IMR-90 (cell line): ENCODE data around the gene SH3GL2. TPM values are rescaled to one million over a fixed set of nuclear protein-coding genes. Genes with fewer than 3 reads are reported as not detected.

Experiments
- ATAC-seq: fragments of 200-7000 bp; cut with Tn5 transposase; 2 replicates; pipeline ENCODE4 v1.9.1; 2020; ENCODE audit warnings: low read depth, mild to moderate bottlenecking, moderate library complexity
- BruUV-seq: library from RNA; stranded (reverse); fragments of 400-500 nt; replicated peaks from 2 replicates; lab custom pipeline; 2021; lab: Mats Ljungman, UMichigan
- CTCF ChIA-PET: fragments of 300-600 bp; formaldehyde crosslinking; extraction: SDS; loops from one replicate; lab custom pipeline; 2021; ENCODE audit warnings: antibody characterized with exemption; lab: Yijun Ruan, JAX
- POLR2A ChIA-PET: fragments of 300-600 bp; sonication (Branson Sonifier 250); formaldehyde crosslinking; loops from one replicate; lab custom pipeline; 2022; ENCODE audit warnings: antibody characterized with exemption; ENCODE audit not compliant: unreplicated experiment; lab: Charles Lee
- DNase-seq: peaks from one replicate; pipeline ENCODE4 v3.0.0; 2013
- H2AFZ ChIP-seq: replicated peaks from 2 replicates; pipeline ENCODE3; 2013; ENCODE audit warnings: low read length, mild to moderate bottlenecking; ENCODE audit not compliant: poor library complexity
- H2AK5ac ChIP-seq: 2 replicates; pipeline ENCODE4 v1.6.1; 2013; ENCODE audit warnings: low read depth, low read length, inconsistent platforms
- H2AK9ac ChIP-seq: replicated peaks from 2 replicates; pipeline ENCODE3; 2013; ENCODE audit warnings: mild to moderate bottlenecking, low read depth, low read length, moderate library complexity; ENCODE audit not compliant: poor library complexity
- H2BK120ac ChIP-seq: 2 replicates; pipeline ENCODE4 v1.6.1; 2013; ENCODE audit warnings: low read depth, low read length, inconsistent platforms
- H2BK15ac ChIP-seq: 3 replicates; pipeline ENCODE4 v1.6.1; 2013; ENCODE audit warnings: low read depth, low read length, inconsistent platforms
- H2BK20ac ChIP-seq: 2 replicates; pipeline ENCODE4 v1.6.1; 2013; ENCODE audit warnings: low read depth, mild to moderate bottlenecking, inconsistent platforms, low read length, moderate library complexity
- H2BK5ac ChIP-seq: 2 replicates; pipeline ENCODE4 v1.6.1; 2013; ENCODE audit warnings: mild to moderate bottlenecking, low read depth, low read length, inconsistent platforms; ENCODE audit not compliant: poor library complexity, severe bottlenecking
- H3K14ac ChIP-seq: replicated peaks from 2 replicates; pipeline ENCODE4 v1.6.1; 2013; ENCODE audit warnings: low read depth, low read length, inconsistent platforms
- H3K18ac ChIP-seq: 2 replicates; pipeline ENCODE4 v1.6.1; 2013; ENCODE audit warnings: low read depth, low read length, control low read depth
- H3K23ac ChIP-seq: 2 replicates; pipeline ENCODE4 v1.6.1; 2013; ENCODE audit warnings: low read depth, low read length, inconsistent platforms
- H3K27ac ChIP-seq: 2 replicates; pipeline ENCODE4 v1.5.1; 2013; ENCODE audit warnings: mild to moderate bottlenecking, control low read depth, low read length; ENCODE audit not compliant: insufficient read depth
- H3K27me3 ChIP-seq: 2 replicates; pipeline ENCODE4 v1.6.1; 2013; ENCODE audit warnings: low read length; ENCODE audit not compliant: control insufficient read depth, insufficient read depth
- H3K36me3 ChIP-seq: 2 replicates; pipeline ENCODE4 v1.6.1; 2013; ENCODE audit warnings: low read length, mixed read lengths; ENCODE audit not compliant: control insufficient read depth, insufficient read depth
- H3K4ac ChIP-seq: 2 replicates; pipeline ENCODE4 v1.6.1; 2013; ENCODE audit warnings: low read depth, low read length, inconsistent platforms
- H3K4me1 ChIP-seq: 2 replicates; pipeline ENCODE4 v1.6.1; 2013; ENCODE audit warnings: low read length, mixed read lengths; ENCODE audit not compliant: control insufficient read depth, insufficient read depth
- H3K4me2 ChIP-seq: 2 replicates; pipeline ENCODE4 v1.6.1; 2013; ENCODE audit warnings: low read depth, mild to moderate bottlenecking, control low read depth, low read length, moderate library complexity
- H3K4me3 ChIP-seq: 2 replicates; pipeline ENCODE4 v1.5.1; 2013; ENCODE audit warnings: low read depth, mild to moderate bottlenecking, control low read depth, low read length, moderate library complexity; ENCODE audit not compliant: insufficient read depth
- H3K56ac ChIP-seq: 2 replicates; pipeline ENCODE4 v1.6.1; 2013; ENCODE audit warnings: low read length, inconsistent platforms; ENCODE audit not compliant: insufficient read depth; ENCODE audit errors: extremely low read depth
- H3K79me1 ChIP-seq, 2 experiments: 2 replicates each; pipeline ENCODE4 v1.6.1; 2013; ENCODE audit warnings: low read length in 2 of 2, inconsistent platforms in 1 of 2, low read depth in 1 of 2
- H3K9ac ChIP-seq: 2 replicates; pipeline ENCODE4 v1.6.1; 2013; ENCODE audit warnings: low read depth, low read length, control low read depth
- H3K9me1 ChIP-seq: 2 replicates; pipeline ENCODE4 v1.6.1; 2013; ENCODE audit warnings: low read length, inconsistent platforms; ENCODE audit not compliant: insufficient read depth
- H3K9me3 ChIP-seq: 2 replicates; pipeline ENCODE4 v1.6.1; 2013; ENCODE audit warnings: low read length; ENCODE audit not compliant: control insufficient read depth, insufficient read depth
- H4K20me1 ChIP-seq: 2 replicates; pipeline ENCODE4 v1.6.1; 2013; ENCODE audit warnings: low read length, inconsistent platforms; ENCODE audit not compliant: insufficient read depth
- H4K5ac ChIP-seq: 2 replicates; pipeline ENCODE4 v1.6.1; 2013; ENCODE audit warnings: mild to moderate bottlenecking, low read depth, low read length, control low read depth
- H4K8ac ChIP-seq, 2 experiments: 2 replicates each; pipeline ENCODE4 v1.6.1; 2013; ENCODE audit warnings: low read depth in 2 of 2, low read length in 2 of 2, control low read depth in 1 of 2, inconsistent platforms in 1 of 2
- H4K91ac ChIP-seq: 2 replicates; pipeline ENCODE4 v1.6.1; 2013; ENCODE audit warnings: low read depth, low read length, inconsistent platforms; ENCODE audit not compliant: insufficient read depth
- BHLHE40 ChIP-seq: fragments of 150-350 bp; IDR thresholded peaks from 2 replicates; pipeline ENCODE4 v1.6.1; 2016; ENCODE audit warnings: mild to moderate bottlenecking, low read depth, low read length
- CHD1 ChIP-seq: IDR thresholded peaks from 2 replicates; pipeline ENCODE4 v1.6.1; 2012; ENCODE audit warnings: low read depth, low read length, improper control_type of control experiment
- FOS ChIP-seq: fragments of 150-350 bp; IDR thresholded peaks from 2 replicates; pipeline ENCODE4 v1.6.1; 2016; ENCODE audit warnings: low read depth, low read length
- MAZ ChIP-seq: IDR thresholded peaks from 2 replicates; pipeline ENCODE4 v1.6.1; 2012; ENCODE audit warnings: low read depth, mild to moderate bottlenecking, low read length, improper control_type of control experiment, moderate library complexity, borderline replicate concordance
- NFE2L2 ChIP-seq: fragments of 150-350 bp; IDR thresholded peaks from 2 replicates; pipeline ENCODE4 v1.6.1; 2016; ENCODE audit warnings: low read depth, mild to moderate bottlenecking, low read length
- POLR2A ChIP-seq: IDR thresholded peaks from 2 replicates; pipeline ENCODE4 v1.6.1; 2012; ENCODE audit warnings: mild to moderate bottlenecking, low read depth, low read length
- WGBS, 2 experiments: methylation state at CpG; one replicate each; pipeline versions ENCODE4 v1.1.5 to v1.1.7; 2013; ENCODE audit warnings: missing lambda C conversion rate in 2 of 2; ENCODE audit not compliant: insufficient read length in 1 of 2; ENCODE audit errors: extremely low coverage in 2 of 2; 5-methylcytosine and 5-hydroxymethylcytosine counted together
- dilution Hi-C: fragments of 300-500 bp; cut with HindIII; formaldehyde crosslinking; loops from one replicate; pipeline ENCODE4 v1.14.3; 2018; ENCODE audit warnings: low sequenced_read_pairs; ENCODE audit not compliant: unreplicated experiment
- in situ Hi-C: fragments of 300-500 bp; cut with MboI; formaldehyde crosslinking; loops from 3 replicates; pipeline ENCODE4 v1.14.3; 2019; ENCODE audit warnings: low sequenced_read_pairs, inconsistent platforms, mixed read lengths
- intact Hi-C: fragments of 100-400 bp; cut with micrococcal nuclease; formaldehyde crosslinking; loops from 2 replicates; pipeline ENCODE4 v1.10.0; 2022
- polyA plus RNA-seq, 3 experiments: library from polyadenylated mRNA; depleted of rRNA; stranded (reverse); fragments of >200 nt; gene quantifications; 2 replicates each; pipeline ENCODE4 v1.2.3, GENCODE V29; 2012; ENCODE audit warnings: low replicate concordance in 1 of 3
- total RNA-seq: library from RNA; depleted of rRNA; stranded (reverse); fragments of >200 nt; gene quantifications from 2 replicates; pipeline ENCODE4 v1.2.3, GENCODE V29; 2012
- TF ChIP-seq, protein P1 (sequence below): conservative IDR thresholded peaks from 2 replicates; pipeline ENCODE4 v1.5.1; 2012; ENCODE audit warnings: mild to moderate bottlenecking, low read depth, low read length, improper control_type of control experiment

Gene SH3GL2
- total and polyA plus RNA-seq, 2 of the 4 experiments (the other 2 are of a cell fraction): under 0.01 to 0.05 TPM

DNA sequence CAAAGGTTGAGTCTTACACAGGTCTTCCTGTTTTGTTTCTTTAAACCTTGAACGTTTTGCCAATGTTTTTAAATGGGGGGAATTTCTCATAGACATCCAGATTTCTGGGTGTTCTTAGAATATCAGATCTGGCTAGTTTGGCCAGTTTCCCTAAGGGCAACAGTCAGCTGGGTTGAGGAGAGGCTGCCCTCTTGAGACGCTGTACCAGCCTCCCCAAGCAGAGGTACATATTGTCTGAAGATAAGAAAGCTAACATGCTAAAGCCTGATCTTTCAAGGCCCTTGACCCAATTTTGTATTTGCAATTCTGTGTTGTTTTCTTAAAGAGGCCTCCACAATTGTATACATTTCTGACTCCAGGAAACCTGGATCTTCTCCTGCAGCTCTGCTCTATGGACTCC, 21.9 kb upstream of the SH3GL2 start:
- no CpG with 5 or more reads among the region's 2 CpGs for WGBS, 2 experiments
- H3K14ac ChIP-seq: no peak overlapping the region
- no peak overlapping the region for H4K8ac ChIP-seq
- H3K23ac ChIP-seq: no peak overlapping the region
- H2BK5ac ChIP-seq: no peak overlapping the region
- no peak overlapping the region for H3K9ac ChIP-seq
- no peaks in the 10 kb centered on the region for H3K79me1 ChIP-seq
- H3K27ac ChIP-seq: no peak overlapping the region
- ChIA-PET POLR2A (no interaction called here), CTCF (no interaction called here)
- H2BK20ac ChIP-seq: no peak overlapping the region
- H2AK5ac ChIP-seq: no peak overlapping the region
- H2AK9ac ChIP-seq: no peak overlapping the region
- intact Hi-C loops: loop anchor here (10.0 kb wide), 1 partner anchor 378 kb away; no protein-coding TSS in a partner anchor
- in situ Hi-C loops: no loop called here
- H3K9me3 ChIP-seq: no peaks in the 10 kb centered on the region
- H3K36me3 ChIP-seq: no peaks in the 10 kb centered on the region
- no peak overlapping the region for H3K4me2 ChIP-seq
- H3K4ac ChIP-seq: no peak overlapping the region
- no peak overlapping the region for H3K56ac ChIP-seq
- no TSS peak for BruUV-seq
- H4K20me1 ChIP-seq: no peaks in the 10 kb centered on the region
- peaks cover 2% of the 10 kb centered on the region; the same call in 1 of the 2 replicates for H3K27me3 ChIP-seq
- no peak overlapping the region for H2BK15ac ChIP-seq
- TF ChIP-seq MAZ (no peak), POLR2A (no peak), NFE2L2 (no peak), CHD1 (no peak), FOS (no peak), BHLHE40 (no peak)
- TF ChIP-seq, protein P1, sequence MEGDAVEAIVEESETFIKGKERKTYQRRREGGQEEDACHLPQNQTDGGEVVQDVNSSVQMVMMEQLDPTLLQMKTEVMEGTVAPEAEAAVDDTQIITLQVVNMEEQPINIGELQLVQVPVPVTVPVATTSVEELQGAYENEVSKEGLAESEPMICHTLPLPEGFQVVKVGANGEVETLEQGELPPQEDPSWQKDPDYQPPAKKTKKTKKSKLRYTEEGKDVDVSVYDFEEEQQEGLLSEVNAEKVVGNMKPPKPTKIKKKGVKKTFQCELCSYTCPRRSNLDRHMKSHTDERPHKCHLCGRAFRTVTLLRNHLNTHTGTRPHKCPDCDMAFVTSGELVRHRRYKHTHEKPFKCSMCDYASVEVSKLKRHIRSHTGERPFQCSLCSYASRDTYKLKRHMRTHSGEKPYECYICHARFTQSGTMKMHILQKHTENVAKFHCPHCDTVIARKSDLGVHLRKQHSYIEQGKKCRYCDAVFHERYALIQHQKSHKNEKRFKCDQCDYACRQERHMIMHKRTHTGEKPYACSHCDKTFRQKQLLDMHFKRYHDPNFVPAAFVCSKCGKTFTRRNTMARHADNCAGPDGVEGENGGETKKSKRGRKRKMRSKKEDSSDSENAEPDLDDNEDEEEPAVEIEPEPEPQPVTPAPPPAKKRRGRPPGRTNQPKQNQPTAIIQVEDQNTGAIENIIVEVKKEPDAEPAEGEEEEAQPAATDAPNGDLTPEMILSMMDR: no peak
- H2BK120ac ChIP-seq: no peak overlapping the region
- dilution Hi-C loops: no loop called here
- H2AFZ ChIP-seq: no peak overlapping the region
- no peaks in the 10 kb centered on the region for H3K4me1 ChIP-seq
- no peaks in the 10 kb centered on the region for H3K9me1 ChIP-seq
- no peak overlapping the region for H4K91ac ChIP-seq
- no peak for DNase-seq
- H3K4me3 ChIP-seq: no peak overlapping the region
- H4K5ac ChIP-seq: no peak overlapping the region
- no peak for ATAC-seq
- H3K18ac ChIP-seq: no peak overlapping the region
